Measurements from ENCODE around the gene DCAF10.

- TF ChIP-seq CTCF (IDR thresholded peaks at IDR 0.05; ENCODE audit: low read depth, low read length) (no peak), POLR2A (IDR thresholded peaks at IDR 0.05; ENCODE audit: extremely low read depth, insufficient read length) (no peak), MAX (IDR thresholded peaks at IDR 0.05; ENCODE audit: low read depth, low read length) (no peak), MYC (IDR thresholded peaks at IDR 0.05; ENCODE audit: low read depth, low read length) (no peak)
These were observed 41.9 kb upstream of the DCAF10 start for GRCh38 chr9:37758747-37759146.
